ENCODE data around the gene SEC24B. TPM values are rescaled to one million over a fixed set of nuclear protein-coding genes. Genes with fewer than 3 reads are reported as not detected.

Gene SEC24B
- total RNA-seq, 1 donor from 2014 or later: 31.7 TPM

- DNase-seq (ENCODE audit: low read depth, low spot score): no peak
Measured at GRCh38 chr4:109588176-109588575, 154.6 kb downstream of the SEC24B start.

GRCh38 chr4:109589119-109589518 lies 155.5 kb downstream of the SEC24B start:
- DNase-seq (ENCODE audit: low read depth, low spot score): no peak
- TF ChIP-seq CTCF (conservative IDR thresholded peaks at IDR 0.05): no peak
- H3K9me3 Mint-ChIP-seq: no peaks in the 10 kb centered on the region
- no peak overlapping the region for H3K4me3 Mint-ChIP-seq
- peaks cover 8% of the 10 kb centered on the region for H3K36me3 Mint-ChIP-seq (ENCODE audit: low read depth)
- H3K27ac Mint-ChIP-seq (ENCODE audit: unreplicated experiment): no peak overlapping the region
- H3K27me3 Mint-ChIP-seq (ENCODE audit: low read depth): no peaks in the 10 kb centered on the region
- H3K4me1 Mint-ChIP-seq: peaks cover 4% of the 10 kb centered on the region

More at GRCh38 chr4:109588176-109588575, 154.6 kb downstream of the SEC24B start:
- H3K4me1 Mint-ChIP-seq: peaks cover 4% of the 10 kb centered on the region
- TF ChIP-seq CTCF (conservative IDR thresholded peaks at IDR 0.05): no peak
- H3K9me3 Mint-ChIP-seq: no peaks in the 10 kb centered on the region
- no peak overlapping the region for H3K27ac Mint-ChIP-seq (ENCODE audit: unreplicated experiment)
- H3K36me3 Mint-ChIP-seq (ENCODE audit: low read depth): peaks cover 14% of the 10 kb centered on the region
- no peak overlapping the region for H3K4me3 Mint-ChIP-seq
- no peaks in the 10 kb centered on the region for H3K27me3 Mint-ChIP-seq (ENCODE audit: low read depth)

- H3K27me3 Mint-ChIP-seq (ENCODE audit: low read depth): no peaks in the 10 kb centered on the region
- no peak overlapping the region for H3K27ac Mint-ChIP-seq (ENCODE audit: unreplicated experiment)
- H3K4me1 Mint-ChIP-seq: peaks cover 4% of the 10 kb centered on the region
Measured at GRCh38 chr4:109589605-109590004, 156.0 kb downstream of the SEC24B start.

More at GRCh38 chr4:109589605-109590004, 156.0 kb downstream of the SEC24B start:
- DNase-seq (ENCODE audit: low read depth, low spot score): no peak
- Mint-ChIP-seq H3K36me3 (ENCODE audit: low read depth) (peaks cover 5% of the 10 kb centered on the region), H3K9me3 (no peaks in the 10 kb centered on the region), H3K4me3 (no peak overlapping the region)
- TF ChIP-seq CTCF (conservative IDR thresholded peaks at IDR 0.05): no peak

Small RNA genes lying within 50 kb of the gene (microRNA-seq; reads per million reads assigned to microRNA genes)
- 52.7 reads per million, percentile 52 among the genes with 10 or more reads in this experiment for gene MIR576

Other genes starting within 250 kb of the SEC24B start
- 39.3 and 39.6 TPM in 2 replicates for gene COL25A1, start 131.2 kb upstream of the SEC24B start, total RNA-seq
- gene MCUB, start 126.4 kb downstream of the SEC24B start, total RNA-seq: 15.9 and 18.1 TPM in 2 replicates

Measured in neural crest cell (in vitro differentiated cells).